Urinary bladder (tissue), 4 donors: Measurements from ENCODE around the gene MTA3. TPM values are rescaled to one million over a fixed set of nuclear protein-coding genes. Genes with fewer than 3 reads are reported as not detected.

Experiments
- DNase-seq: peaks from one replicate; pipeline ENCODE4 v3.0.0-alpha.2; 2015; ENCODE audit errors: extremely low spot score
- H3K27ac ChIP-seq: one replicate; pipeline ENCODE4 v1.5.1; 2013; ENCODE audit warnings: low read depth, mild to moderate bottlenecking, moderate library complexity
- H3K36me3 ChIP-seq: one replicate; pipeline ENCODE4 v1.6.1; 2013; ENCODE audit warnings: mild to moderate bottlenecking, moderate library complexity; ENCODE audit not compliant: insufficient read depth
- H3K4me1 ChIP-seq: one replicate; pipeline ENCODE4 v1.6.1; 2013; ENCODE audit warnings: mild to moderate bottlenecking, moderate library complexity; ENCODE audit not compliant: insufficient read depth
- H3K4me3 ChIP-seq: one replicate; pipeline ENCODE4 v1.5.1; 2013; ENCODE audit warnings: low read depth, low read length
- WGBS: extraction: QIAGEN DNeasy Blood & Tissue Kit; methylation state at CpG from one replicate; pipeline ENCODE4 v1.1.7; 2013; 5-methylcytosine and 5-hydroxymethylcytosine counted together
- polyA plus RNA-seq: library from polyadenylated mRNA; stranded (reverse); fragments of 200-250 nt; gene quantifications from one replicate; pipeline ENCODE4 v1.2.3, GENCODE V29; 2013
- total RNA-seq: library from RNA; depleted of rRNA; stranded (reverse); fragments of >200 nt; gene quantifications from one replicate; pipeline ENCODE4 v1.2.3, GENCODE V29; 2014
- donor health status: healthy with polysubstance abuse.
- donor health status: healthy.

Gene MTA3
- total and polyA plus RNA-seq, 2 donors = 28.0 to 62.3 TPM

GRCh38 chr2:42783511-42783910 lies 215.1 kb downstream of the MTA3 start:
- 96% methylated on average over 9 of the region's 9 CpGs for WGBS
- Histone ChIP-seq H3K27ac (no peak overlapping the region), H3K36me3 (no peaks in the 10 kb centered on the region), H3K4me1 (no peaks in the 10 kb centered on the region), H3K4me3 (no peak overlapping the region)
- no peak for DNase-seq

GRCh38 chr2:42784204-42784880 lies 215.9 kb downstream of the MTA3 start:
- no peaks in the 10 kb centered on the region for H3K4me1 ChIP-seq
- H3K27ac ChIP-seq = no peak overlapping the region
- WGBS = 69% methylated on average over 7 of the region's 7 CpGs
- no peak for DNase-seq
- no peak overlapping the region for H3K4me3 ChIP-seq
- no peaks in the 10 kb centered on the region for H3K36me3 ChIP-seq

GRCh38 chr2:42786561-42787345 lies 218.3 kb downstream of the MTA3 start:
- H3K4me1 ChIP-seq = no peaks in the 10 kb centered on the region
- DNase-seq = no peak
- peak overlapping the region; percentile 31 for H3K27ac ChIP-seq
- H3K4me3 ChIP-seq = no peak overlapping the region
- no peaks in the 10 kb centered on the region for H3K36me3 ChIP-seq
- WGBS = 81% methylated on average over 15 of the region's 15 CpGs

- 91% methylated on average over 3 of the region's 3 CpGs for WGBS
- Histone ChIP-seq H3K4me3 (no peak overlapping the region), H3K36me3 (no peaks in the 10 kb centered on the region), H3K4me1 (no peaks in the 10 kb centered on the region), H3K27ac (no peak overlapping the region)
- no peak for DNase-seq
Observed at GRCh38 chr2:42787424-42787787, 219.0 kb downstream of the MTA3 start.

GRCh38 chr2:42787788-42788477 lies 219.5 kb downstream of the MTA3 start:
- Histone ChIP-seq H3K4me3 (no peak overlapping the region), H3K36me3 (no peaks in the 10 kb centered on the region), H3K4me1 (no peaks in the 10 kb centered on the region), H3K27ac (no peak overlapping the region)
- WGBS = 77% methylated on average over 12 of the region's 12 CpGs
- no peak for DNase-seq

- no peaks in the 10 kb centered on the region for H3K4me1 ChIP-seq
- no peaks in the 10 kb centered on the region for H3K36me3 ChIP-seq
- no peak overlapping the region for H3K27ac ChIP-seq
- no peak for DNase-seq
- WGBS = 74% methylated on average over 9 of the region's 9 CpGs
- no peak overlapping the region for H3K4me3 ChIP-seq
Observed at GRCh38 chr2:42788478-42788793, 220.0 kb downstream of the MTA3 start.

- H3K4me3 ChIP-seq = no peak overlapping the region
- WGBS = 62% methylated on average over 4 of the region's 4 CpGs
- DNase-seq = no peak
- no peaks in the 10 kb centered on the region for H3K36me3 ChIP-seq
- H3K4me1 ChIP-seq = no peaks in the 10 kb centered on the region
- H3K27ac ChIP-seq = no peak overlapping the region
Observed at GRCh38 chr2:42788882-42789281, 220.4 kb downstream of the MTA3 start.

- 95% methylated on average over 2 of the region's 2 CpGs for WGBS
- Histone ChIP-seq H3K36me3 (no peaks in the 10 kb centered on the region), H3K4me3 (no peak overlapping the region), H3K4me1 (no peaks in the 10 kb centered on the region), H3K27ac (no peak overlapping the region)
- no peak for DNase-seq
Observed at GRCh38 chr2:42789751-42790150, 221.3 kb downstream of the MTA3 start.

GRCh38 chr2:42791606-42792005 lies 223.2 kb downstream of the MTA3 start:
- no peak for DNase-seq
- peak overlapping the region; percentile 53 for H3K4me3 ChIP-seq
- no peaks in the 10 kb centered on the region for H3K36me3 ChIP-seq
- peak overlapping the region; percentile 94 for H3K27ac ChIP-seq
- H3K4me1 ChIP-seq = no peaks in the 10 kb centered on the region
- 70% methylated on average over 4 of the region's 4 CpGs for WGBS

GRCh38 chr2:42792087-42792582 lies 223.7 kb downstream of the MTA3 start:
- H3K36me3 ChIP-seq = no peaks in the 10 kb centered on the region
- H3K27ac ChIP-seq = peak overlapping the region; percentile 94
- no peaks in the 10 kb centered on the region for H3K4me1 ChIP-seq
- WGBS = 5% methylated on average over 18 of the region's 18 CpGs
- peak overlapping the region; percentile 53 for H3K4me3 ChIP-seq
- DNase-seq = no peak

GRCh38 chr2:42792583-42793333 lies 224.3 kb downstream of the MTA3 start, which contains the start of gene HAAO:
Gene HAAO (minus strand): TSS chr2:42792583. CDS start chr2:42792536, 47 bp downstream.
- H3K27ac ChIP-seq = peak within 1 kb of the TSS; percentile 94
- no peaks in the 10 kb centered on the region for H3K36me3 ChIP-seq
- H3K4me3 ChIP-seq = peak within 1 kb of the TSS; percentile 53
- no peaks in the 10 kb centered on the region for H3K4me1 ChIP-seq
- no peak for DNase-seq
- under 1% methylated on average over 75 of the region's 75 CpGs for WGBS

- Histone ChIP-seq H3K4me3 (peak overlapping the region; percentile 53), H3K4me1 (no peaks in the 10 kb centered on the region), H3K27ac (peak overlapping the region; percentile 94), H3K36me3 (no peaks in the 10 kb centered on the region)
- no peak for DNase-seq
- WGBS = 26% methylated on average over 22 of the region's 22 CpGs
Observed at GRCh38 chr2:42793334-42794270, 225.2 kb downstream of the MTA3 start.
